Omental fat pad (tissue), 4 donors: ENCODE measurements around the gene RAB11FIP3. TPM values are rescaled to one million over a fixed set of nuclear protein-coding genes. Genes with fewer than 3 reads are reported as not detected.
"Not testable (repeated sequence)": the region's sequence is repeated elsewhere in the genome, so short reads cannot be mapped to it uniquely, and the experiment has no call there.

ENCODE experiments used
- ATAC-seq: fragments of 150-250 bp; one replicate; pipeline ENCODE4 v1.9.1; 2016; ENCODE audit warnings: mild to moderate bottlenecking, moderate library complexity; ENCODE audit not compliant: low FRiP score
- DNase-seq: peaks from one replicate; pipeline ENCODE4 v3.0.0-alpha.2; 2019; ENCODE audit warnings: low spot score
- CTCF ChIP-seq, 3 donors: fragments of 450-650 bp; IDR thresholded peaks; one replicate each; pipeline ENCODE4 v1.5.1; 2016 to 2017; ENCODE audit warnings: antibody characterized with exemption in 3 of 3, mild to moderate bottlenecking in 3 of 3, moderate library complexity in 2 of 3
- total RNA-seq, 4 donors: library from RNA; depleted of rRNA; stranded (reverse); fragments of >200 nt; gene quantifications; one replicate each; pipeline ENCODE4 v1.1.0, GENCODE V29; 2016

Gene RAB11FIP3
- total RNA-seq, result 10 to 100 TPM; 24.9 to 52.2 (median 48.7) TPM

GRCh38 chr16:425082-425718, at the start of gene RAB11FIP3:
Gene RAB11FIP3, plus strand, starts transcription at chr16:425649. Its CDS starts 358 bp downstream, at chr16:426007.
- TF ChIP-seq CTCF (IDR thresholded peaks at IDR 0.05), result no peak
- peak; percentile 61 for DNase-seq
- ATAC-seq, result peak; percentile 69

- no peak for ATAC-seq
- DNase-seq, result no peak
- TF ChIP-seq CTCF (IDR thresholded peaks at IDR 0.05), result no peak
These were observed 49.3 kb upstream of the RAB11FIP3 start for GRCh38 chr16:375927-376816.

GRCh38 chr16:376817-377418, 48.5 kb upstream of the RAB11FIP3 start:
- no peak for DNase-seq
- TF ChIP-seq CTCF (IDR thresholded peaks at IDR 0.05), result no peak
- ATAC-seq, result no peak

GRCh38 chr16:377419-377951, 48.0 kb upstream of the RAB11FIP3 start:
- no peak for ATAC-seq
- TF ChIP-seq CTCF (IDR thresholded peaks at IDR 0.05), result no peak
- DNase-seq, result no peak

GRCh38 chr16:378113-378820, 47.2 kb upstream of the RAB11FIP3 start:
- ATAC-seq, DNase-seq: not testable (repeated sequence)

GRCh38 chr16:378821-379182, 46.6 kb upstream of the RAB11FIP3 start:
- TF ChIP-seq CTCF (IDR thresholded peaks at IDR 0.05), result no peak
- DNase-seq, result no peak
- ATAC-seq, result no peak
